ENCODE measurements around the gene ZSWIM9.

The ZSWIM9 gene

DNA sequence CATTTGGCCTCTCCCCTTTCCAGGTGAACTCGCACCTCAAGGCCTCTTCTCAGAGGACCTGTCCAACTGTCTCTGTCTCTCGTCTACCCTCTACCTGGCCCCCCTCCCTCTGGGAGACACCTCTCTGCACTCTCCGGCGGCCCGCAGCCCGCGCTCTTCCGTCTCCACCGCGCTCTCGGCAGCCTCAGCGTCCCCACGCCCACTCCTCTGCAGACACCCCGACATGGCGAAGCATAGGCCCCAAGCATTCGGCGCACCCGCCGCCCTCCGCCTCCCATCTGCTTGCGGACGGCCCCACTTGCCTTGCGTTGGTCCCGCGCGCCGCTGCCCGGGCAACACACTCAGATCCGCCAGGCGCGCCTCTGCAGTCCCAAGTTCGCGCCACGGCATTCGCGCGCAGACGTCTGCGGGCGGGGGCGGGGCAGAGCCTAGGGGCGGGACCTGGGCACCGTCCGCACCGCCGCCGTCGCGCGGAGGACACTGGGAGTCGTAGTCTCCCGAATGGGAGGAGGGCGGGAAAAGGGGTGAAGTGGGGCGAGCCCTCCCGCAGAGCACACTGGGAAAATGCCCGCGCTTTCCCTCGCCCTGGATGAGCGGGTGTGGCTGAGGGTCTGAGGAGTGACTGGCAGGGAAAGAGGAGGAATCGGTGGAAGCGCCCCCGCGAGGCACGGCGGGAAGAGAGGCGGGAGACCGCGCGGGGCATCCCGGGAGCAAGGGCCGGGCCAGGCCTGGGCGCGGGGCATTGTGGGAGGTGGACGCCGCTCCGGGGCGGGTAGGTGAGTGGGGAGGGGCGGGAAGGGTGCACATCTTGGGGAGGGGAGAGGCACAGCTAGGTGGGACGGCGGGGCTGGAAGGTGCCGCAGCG is at the start of gene ZSWIM9, which contains the start of gene LIG1:
ZSWIM9 (plus strand) TSS at position 742 of the 865 bp plus-strand sequence. CDS start 1,123 bp downstream, outside the sequence.
LIG1 (minus strand) TSS at position 406 of the 865 bp plus-strand sequence. CDS start 4,778 bp downstream, outside the sequence.
- TF ChIP-seq POLR2A (IDR thresholded peaks at IDR 0.05; ENCODE audit: low read length): peak; percentile 56
- no peak for TF ChIP-seq GATA1 (IDR thresholded peaks at IDR 0.05; ENCODE audit: low read depth, low read length)
- DNase-seq: peak; percentile 95 to 97

DNA sequence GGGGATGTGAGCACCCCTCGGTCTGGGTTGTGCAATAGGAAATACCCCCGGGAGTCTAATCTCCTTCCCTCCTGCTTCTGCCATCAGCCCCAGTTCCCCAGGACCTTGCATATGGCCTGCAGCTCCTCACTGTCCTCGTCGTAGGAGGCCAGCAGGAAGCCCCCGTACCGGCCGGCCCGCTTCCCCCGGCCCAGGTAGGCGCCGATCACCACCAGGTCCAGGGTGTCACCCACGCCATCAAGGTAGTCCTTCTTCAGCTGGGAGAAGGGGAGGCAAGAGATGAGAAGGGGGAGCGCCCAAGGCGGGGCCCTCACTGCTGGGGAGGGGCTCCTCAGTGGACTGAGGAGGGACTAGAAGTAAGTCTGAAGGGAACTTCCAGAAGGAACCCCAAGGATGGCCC is 49.4 kb upstream of the ZSWIM9 start:
- TF ChIP-seq GATA1 (IDR thresholded peaks at IDR 0.05; ENCODE audit: low read depth, low read length) (no peak), POLR2A (IDR thresholded peaks at IDR 0.05; ENCODE audit: low read length) (no peak)
- DNase-seq: no peak

DNA sequence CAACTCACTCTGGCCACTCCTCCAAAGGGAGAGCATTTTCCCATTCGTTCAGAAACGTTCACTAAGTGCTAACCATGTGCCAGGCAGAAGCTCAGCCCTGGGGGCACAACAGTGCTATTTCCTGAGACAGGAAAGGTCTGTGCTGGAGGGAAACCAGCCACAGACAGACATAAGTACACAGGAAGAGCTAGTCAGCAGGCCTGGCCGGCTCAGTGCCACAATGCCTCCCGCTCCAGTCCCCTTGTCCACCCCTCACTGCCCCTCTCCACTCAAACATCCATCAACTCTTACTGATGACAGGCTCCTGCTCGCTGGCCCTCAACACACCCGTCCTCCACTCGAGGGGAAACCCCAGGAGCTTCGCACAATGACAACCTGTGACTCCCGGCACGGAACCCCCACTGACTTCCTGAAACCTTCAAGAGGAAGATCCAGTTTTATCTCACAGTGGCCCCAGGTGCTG is 48.5 kb upstream of the ZSWIM9 start:
- no peak for TF ChIP-seq POLR2A (IDR thresholded peaks at IDR 0.05; ENCODE audit: low read length)
- TF ChIP-seq GATA1 (IDR thresholded peaks at IDR 0.05; ENCODE audit: low read depth, low read length): no peak
- no peak for DNase-seq

DNA sequence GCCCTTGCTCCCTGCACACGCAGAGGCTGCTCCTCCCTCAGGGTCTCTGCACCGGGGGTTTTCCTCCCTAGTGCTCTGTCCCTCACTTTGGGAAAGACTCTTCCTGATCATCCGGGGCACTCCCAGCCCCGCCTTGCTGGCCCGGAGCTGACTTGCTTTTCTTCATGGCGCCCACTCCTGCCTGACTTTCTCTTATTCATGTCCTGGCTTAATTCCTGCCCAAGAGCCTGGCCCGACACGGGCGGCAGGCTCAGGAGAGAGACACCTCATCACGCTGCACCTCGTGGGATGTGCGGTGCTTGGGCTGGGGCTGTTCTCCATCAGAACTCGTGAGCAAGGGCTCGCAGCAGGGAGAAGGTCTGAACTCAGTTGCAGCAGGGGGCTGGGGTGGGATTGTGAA is 48.1 kb upstream of the ZSWIM9 start:
- TF ChIP-seq GATA1 (IDR thresholded peaks at IDR 0.05; ENCODE audit: low read depth, low read length) (no peak), POLR2A (IDR thresholded peaks at IDR 0.05; ENCODE audit: low read length) (no peak)
- no peak for DNase-seq

DNA sequence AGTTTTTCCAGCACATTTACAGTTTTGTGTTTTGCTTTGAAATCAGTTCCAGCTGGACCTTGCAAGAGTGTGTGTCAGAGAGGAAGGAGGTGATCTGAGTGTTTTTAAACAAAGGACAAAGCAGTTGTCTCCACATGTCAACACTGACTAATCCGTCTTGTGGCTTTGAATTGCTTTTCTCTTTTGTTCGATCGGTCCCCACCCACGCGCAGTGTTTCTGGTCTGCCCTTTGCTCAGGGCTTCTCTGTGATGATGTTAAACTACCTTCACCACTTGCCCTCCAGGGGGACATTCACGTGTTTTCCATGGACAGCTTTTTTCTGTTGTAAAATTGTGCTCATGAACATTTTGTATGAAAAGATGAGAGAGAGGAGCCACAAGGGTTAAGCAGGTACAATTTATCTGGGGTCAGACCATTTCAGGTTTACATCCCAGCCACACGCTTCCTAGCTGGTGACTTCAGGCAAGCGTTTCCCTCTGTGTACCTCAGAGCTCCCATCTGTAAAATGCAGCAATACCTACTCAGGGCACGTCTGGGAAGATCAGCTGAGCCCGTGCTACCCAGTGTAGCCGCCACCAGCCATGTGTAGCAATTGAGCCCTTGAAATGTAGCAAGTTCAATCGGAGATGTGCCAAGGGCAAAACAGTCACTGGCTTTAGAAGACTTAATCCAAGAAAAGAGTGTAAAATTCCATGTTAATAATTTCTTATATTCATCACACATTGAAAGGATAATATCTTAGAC is 46.4 kb upstream of the ZSWIM9 start:
- no peak for DNase-seq
- TF ChIP-seq POLR2A (IDR thresholded peaks at IDR 0.05; ENCODE audit: low read length): no peak
- TF ChIP-seq GATA1 (IDR thresholded peaks at IDR 0.05; ENCODE audit: low read depth, low read length): no peak

DNA sequence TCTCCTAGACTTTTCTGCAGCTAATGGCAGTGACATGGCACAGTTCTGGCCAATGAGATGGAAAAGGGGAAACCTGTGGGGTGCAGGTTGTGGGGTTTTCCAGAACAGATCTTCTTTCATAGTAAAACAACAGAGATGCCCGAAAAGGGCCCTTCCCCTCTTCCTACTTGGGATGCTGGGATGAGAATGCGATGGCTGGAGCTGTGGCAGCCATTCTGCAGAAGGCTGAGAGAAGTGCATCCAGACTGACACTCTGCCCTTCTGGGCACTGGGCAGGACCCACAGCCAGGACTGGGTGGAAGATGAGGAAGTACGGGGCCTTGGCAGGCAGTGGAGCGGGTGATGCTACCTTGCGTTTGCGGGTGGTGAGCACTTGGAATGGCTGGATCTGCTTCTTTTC is 42.9 kb upstream of the ZSWIM9 start:
- no peak for DNase-seq
- no peak for TF ChIP-seq POLR2A (IDR thresholded peaks at IDR 0.05; ENCODE audit: low read length)
- no peak for TF ChIP-seq GATA1 (IDR thresholded peaks at IDR 0.05; ENCODE audit: low read depth, low read length)

DNA sequence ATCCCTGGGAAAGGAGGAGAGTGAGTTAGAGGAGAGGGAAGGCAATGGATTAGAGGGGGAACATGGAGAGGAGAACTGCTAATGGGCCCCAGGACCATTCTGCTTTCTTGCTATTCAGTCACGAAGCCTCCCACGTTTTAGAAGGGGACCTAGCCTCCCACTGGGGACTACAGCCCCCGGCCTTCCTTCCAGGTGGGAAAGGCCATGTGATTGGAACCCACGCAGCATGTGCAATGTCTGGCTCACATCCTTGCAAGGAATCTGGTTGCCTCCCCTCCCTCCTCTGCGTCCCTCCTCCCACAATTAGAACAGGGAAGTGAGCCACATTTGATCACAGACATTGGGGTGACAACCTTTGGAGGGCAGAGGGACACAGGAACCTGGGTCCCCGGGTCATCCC is 37.4 kb upstream of the ZSWIM9 start:
- DNase-seq: no peak
- TF ChIP-seq GATA1 (IDR thresholded peaks at IDR 0.05; ENCODE audit: low read depth, low read length) (no peak), POLR2A (IDR thresholded peaks at IDR 0.05; ENCODE audit: low read length) (no peak)

DNA sequence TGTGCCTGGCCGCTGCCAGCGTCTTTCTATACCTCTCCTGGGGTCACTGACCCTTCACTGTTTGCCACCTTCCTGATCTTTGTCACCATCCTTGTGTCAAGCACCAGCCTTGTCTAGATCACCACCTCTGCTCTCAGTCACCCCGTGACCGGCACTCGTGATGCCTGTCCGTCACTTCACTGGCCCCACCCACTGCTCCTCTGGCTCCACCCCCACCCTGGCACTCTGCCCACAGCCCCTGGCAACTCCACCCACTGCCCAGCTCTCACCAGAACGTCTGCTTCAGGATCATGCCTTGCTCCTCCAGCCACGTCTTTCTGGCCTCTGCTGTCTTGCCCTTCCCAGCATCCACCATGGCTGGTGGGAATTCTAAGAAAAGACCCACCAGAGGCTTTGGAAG is 35.1 kb upstream of the ZSWIM9 start:
- peak; percentile 71 to 83 for DNase-seq
- TF ChIP-seq POLR2A (IDR thresholded peaks at IDR 0.05; ENCODE audit: low read length): no peak
- TF ChIP-seq GATA1 (IDR thresholded peaks at IDR 0.05; ENCODE audit: low read depth, low read length): no peak

DNA sequence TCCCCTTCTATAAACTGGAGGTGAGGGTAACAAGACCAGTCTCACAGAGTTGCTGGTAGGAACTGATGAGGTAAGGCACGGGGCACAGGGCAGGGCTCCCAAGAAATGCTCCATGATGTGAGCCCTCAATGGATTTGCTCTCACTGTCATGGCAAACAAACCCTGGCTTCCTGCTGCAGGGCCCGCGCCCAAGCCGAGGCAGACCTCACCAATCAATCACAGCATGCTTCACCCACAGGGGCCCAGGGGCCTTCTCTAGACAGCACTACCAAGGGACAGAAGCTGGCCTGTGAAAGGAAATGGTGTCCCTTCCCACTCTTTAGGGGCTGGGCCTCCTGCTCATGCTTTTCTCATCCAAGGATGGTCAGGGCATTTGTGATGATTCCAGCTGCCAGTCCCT is 33.9 kb upstream of the ZSWIM9 start:
- TF ChIP-seq POLR2A (IDR thresholded peaks at IDR 0.05; ENCODE audit: low read length) (no peak), GATA1 (IDR thresholded peaks at IDR 0.05; ENCODE audit: low read depth, low read length) (no peak)
- DNase-seq: no peak

DNA sequence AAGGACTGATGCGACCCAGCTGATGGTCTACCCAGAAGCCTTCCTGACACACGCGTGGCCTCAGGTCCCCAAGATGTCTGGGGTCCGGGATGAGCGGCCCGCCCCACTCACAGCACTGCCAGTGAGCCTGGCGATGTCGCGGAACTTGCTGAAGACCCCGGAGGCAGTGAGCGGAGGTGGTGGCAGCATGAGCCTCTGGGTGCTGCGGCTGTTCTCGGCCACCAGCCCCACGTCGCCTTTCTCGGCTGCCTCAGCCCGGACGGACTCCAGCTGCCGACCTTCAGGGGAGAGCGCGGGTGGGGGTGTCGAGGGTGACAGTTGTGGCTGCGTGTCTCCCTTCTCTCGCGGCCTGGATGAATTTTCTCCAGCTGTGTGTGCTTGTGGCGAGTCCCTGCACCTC is 33.1 kb upstream of the ZSWIM9 start:
- DNase-seq: no peak
- TF ChIP-seq GATA1 (IDR thresholded peaks at IDR 0.05; ENCODE audit: low read depth, low read length) (no peak), POLR2A (IDR thresholded peaks at IDR 0.05; ENCODE audit: low read length) (no peak)

DNA sequence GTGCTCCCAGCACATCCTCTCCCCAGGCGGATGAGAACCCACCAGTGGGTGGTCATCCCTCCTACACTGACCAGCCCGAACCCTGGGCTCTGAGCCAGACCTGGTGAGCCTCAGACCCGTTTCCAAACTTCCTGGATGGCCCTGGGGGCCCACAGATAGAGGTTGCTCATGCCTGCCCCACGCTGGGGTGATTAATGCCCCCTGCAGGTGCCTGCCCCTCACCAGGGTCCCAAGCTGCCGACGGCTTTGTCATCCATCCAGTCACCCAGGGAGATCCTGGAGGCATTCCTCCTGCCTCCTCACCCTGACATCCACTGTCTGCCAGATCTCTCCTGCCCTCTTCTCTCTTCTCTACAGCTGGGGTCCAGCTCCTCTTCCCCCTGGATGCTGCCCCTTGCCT is 31.4 kb upstream of the ZSWIM9 start:
- DNase-seq: no peak
- TF ChIP-seq POLR2A (IDR thresholded peaks at IDR 0.05; ENCODE audit: low read length): no peak
- TF ChIP-seq GATA1 (IDR thresholded peaks at IDR 0.05; ENCODE audit: low read depth, low read length): no peak

DNA sequence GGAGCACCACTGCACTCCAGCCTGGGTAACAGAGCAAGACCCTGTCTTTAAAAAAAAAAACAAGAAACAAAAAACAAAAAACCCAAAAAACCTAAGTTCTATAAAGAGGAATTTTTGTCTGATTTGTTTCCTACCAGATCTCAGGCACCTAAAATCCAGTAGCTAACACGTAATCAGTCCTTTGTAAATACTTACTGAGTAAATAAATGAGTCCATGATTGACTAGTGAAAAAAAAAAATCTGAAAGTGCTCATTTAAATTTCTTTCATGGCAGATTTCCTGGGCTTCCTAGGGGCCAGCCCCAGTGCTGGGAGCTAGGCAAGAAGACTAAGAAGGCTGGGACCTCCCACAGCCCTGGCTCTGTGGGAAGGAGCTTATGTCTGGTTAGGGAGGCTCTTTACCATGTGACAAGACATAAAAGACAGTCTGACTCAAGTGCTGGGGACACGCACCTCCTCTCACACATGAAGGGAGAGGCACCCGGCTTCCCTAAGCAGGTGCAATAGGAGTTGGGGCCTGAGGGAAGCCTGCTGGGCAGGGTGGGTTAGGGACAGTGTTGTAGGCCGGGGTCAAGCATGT is 22.8 kb upstream of the ZSWIM9 start:
- TF ChIP-seq POLR2A (IDR thresholded peaks at IDR 0.05; ENCODE audit: low read length) (no peak), GATA1 (IDR thresholded peaks at IDR 0.05; ENCODE audit: low read depth, low read length) (no peak)
- DNase-seq: no peak

DNA sequence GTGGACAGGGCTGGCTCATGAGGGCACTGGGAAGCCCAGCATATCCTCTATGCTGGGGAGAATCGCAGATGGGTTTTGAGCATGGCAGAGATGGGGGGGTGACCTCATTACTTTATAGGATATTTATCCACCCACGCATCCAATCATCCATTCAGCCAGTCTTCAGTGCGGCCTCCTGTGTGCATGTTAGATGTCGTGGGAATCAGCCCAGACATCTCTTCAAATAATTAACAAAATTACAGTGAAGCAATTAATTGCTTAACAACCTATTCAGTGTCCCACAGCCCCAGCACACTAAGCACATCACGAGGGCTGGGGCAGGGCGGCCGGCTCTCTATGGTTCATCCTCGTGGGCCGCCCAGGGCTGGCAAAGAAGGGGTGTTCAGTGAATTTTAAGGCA is 21.9 kb upstream of the ZSWIM9 start:
- no peak for DNase-seq
- TF ChIP-seq GATA1 (IDR thresholded peaks at IDR 0.05; ENCODE audit: low read depth, low read length): no peak
- no peak for TF ChIP-seq POLR2A (IDR thresholded peaks at IDR 0.05; ENCODE audit: low read length)

DNA sequence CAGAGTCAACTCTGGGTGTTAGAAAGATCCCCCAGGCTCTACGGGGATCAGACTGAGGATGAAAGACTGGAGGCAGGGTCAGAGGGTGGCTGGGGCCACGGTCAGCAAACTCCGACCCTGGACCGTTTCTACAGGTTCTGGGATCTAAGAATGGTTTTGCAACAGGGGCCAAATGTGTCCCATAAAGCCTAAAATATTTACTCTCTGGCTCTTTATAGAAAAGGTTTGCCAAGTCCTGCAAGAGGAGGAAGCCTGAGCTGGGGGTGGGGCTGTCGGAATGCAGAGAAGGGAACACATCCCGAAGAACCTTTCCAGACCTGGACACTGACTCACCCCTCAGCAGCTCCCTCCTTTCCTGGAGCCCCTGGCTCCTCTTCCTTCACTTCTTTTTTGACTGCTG is 21.1 kb upstream of the ZSWIM9 start:
- DNase-seq: no peak
- TF ChIP-seq POLR2A (IDR thresholded peaks at IDR 0.05; ENCODE audit: low read length) (no peak), GATA1 (IDR thresholded peaks at IDR 0.05; ENCODE audit: low read depth, low read length) (no peak)

Data from erythroblast (primary cell).